A549 treated with AZD9567 at 1 μM for 4 hours (cell line): ENCODE data around the gene HOXB4. TPM values are rescaled to one million over a fixed set of nuclear protein-coding genes. Genes with fewer than 3 reads are reported as not detected.

ENCODE experiments used
- total RNA-seq: library from RNA; stranded (reverse); fragments of 200-300 nt; extraction: Qiagen RNA extraction; gene quantifications from 5 replicates; pipeline ENCODE4 v1.2.3, GENCODE V29; 2022; ENCODE audit not compliant: insufficient read depth

The HOXB4 gene
- 0.09 to 0.13 TPM (median 0.12 TPM) in 4 of 5 replicates, not detected in the other for total RNA-seq

DNA sequence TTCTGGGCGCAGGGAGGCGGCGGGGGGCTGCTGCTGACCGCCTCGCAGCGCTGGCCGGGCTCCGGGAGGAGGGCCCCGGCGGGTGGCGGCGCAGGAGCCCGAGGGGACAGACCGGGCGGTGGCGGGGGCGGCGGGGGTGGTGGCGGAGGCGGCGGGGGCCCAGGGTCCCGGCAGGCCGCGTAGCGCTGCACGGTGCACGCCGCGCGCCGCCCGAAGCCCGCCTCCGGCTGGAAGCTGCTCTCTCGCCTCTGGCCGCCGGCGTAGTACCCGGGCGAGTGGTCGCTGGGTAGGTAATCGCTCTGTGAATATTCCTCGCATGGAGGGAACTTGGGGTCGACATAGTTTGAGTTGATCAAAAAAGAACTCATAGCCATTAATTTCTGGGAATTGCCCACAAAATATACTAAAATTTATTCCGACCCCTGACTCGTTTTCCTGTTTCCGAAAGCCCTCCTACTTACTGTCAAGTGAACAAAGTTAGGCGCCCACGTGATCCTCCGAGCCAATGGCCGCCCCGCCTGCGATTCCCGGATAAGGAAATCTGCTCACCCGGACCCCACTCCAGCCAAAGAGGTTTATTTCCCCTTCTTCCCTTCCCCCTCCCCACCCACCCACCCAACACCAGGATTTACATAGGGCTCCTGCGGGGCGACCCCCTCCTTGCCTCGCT is at the start of gene HOXB4:
HOXB4 (minus strand) TSS at position 405 of the 670 bp plus-strand sequence; CDS start at position 374, 31 bp downstream.

GRCh38 chr17:48626245-48627117 is 48.3 kb upstream of the HOXB4 start, which contains the start of gene HOXB9:
Gene HOXB9 (minus strand): TSS chr17:48626358. CDS start chr17:48626269, 89 bp downstream.

DNA sequence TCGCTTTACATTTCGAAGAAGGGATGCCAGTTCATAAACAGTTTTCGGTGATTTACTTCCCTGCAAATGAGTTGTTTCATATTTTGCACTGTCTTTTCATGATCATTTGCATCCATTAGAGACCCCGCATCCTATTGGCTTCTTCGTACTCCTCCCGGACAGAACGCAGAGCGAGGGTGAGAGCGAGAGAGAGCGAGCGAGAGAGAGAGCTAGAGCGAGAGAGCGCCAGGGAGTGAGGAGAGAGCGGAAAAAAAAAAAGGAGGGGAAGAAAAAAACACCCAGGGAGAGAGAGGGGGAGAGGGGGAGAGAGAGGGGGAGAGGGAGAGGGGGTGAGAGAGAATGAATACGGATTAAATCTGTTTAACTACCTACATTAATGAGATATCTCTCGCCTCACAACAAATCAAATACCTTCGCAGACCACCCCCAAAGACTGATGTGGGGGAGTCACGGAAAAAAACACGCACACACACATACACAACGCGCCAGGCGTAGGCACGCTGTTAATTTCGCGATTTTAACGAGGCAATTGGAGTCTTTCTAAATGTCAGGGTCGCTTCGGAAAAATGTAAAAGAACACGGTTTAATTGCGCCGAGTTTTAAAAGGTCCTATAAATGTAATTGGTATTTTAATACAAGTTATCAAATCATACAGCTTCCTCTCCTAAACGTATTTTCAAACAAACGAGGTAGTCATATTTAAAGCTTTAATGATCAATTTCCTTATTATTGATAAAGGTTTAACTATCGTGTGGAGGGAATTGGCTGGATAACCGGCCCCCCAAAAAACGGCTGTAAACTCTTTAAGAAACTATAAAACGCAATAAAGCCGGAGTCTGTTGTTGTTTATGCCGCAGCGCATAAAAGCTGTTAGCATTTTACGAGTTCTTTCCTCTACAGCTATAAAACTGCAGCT is 37.2 kb upstream of the HOXB4 start, which contains the start of gene HOXB8:
HOXB8 (minus strand) TSS at position 246 of the 916 bp plus-strand sequence. CDS start 588 bp downstream, outside the sequence.

DNA sequence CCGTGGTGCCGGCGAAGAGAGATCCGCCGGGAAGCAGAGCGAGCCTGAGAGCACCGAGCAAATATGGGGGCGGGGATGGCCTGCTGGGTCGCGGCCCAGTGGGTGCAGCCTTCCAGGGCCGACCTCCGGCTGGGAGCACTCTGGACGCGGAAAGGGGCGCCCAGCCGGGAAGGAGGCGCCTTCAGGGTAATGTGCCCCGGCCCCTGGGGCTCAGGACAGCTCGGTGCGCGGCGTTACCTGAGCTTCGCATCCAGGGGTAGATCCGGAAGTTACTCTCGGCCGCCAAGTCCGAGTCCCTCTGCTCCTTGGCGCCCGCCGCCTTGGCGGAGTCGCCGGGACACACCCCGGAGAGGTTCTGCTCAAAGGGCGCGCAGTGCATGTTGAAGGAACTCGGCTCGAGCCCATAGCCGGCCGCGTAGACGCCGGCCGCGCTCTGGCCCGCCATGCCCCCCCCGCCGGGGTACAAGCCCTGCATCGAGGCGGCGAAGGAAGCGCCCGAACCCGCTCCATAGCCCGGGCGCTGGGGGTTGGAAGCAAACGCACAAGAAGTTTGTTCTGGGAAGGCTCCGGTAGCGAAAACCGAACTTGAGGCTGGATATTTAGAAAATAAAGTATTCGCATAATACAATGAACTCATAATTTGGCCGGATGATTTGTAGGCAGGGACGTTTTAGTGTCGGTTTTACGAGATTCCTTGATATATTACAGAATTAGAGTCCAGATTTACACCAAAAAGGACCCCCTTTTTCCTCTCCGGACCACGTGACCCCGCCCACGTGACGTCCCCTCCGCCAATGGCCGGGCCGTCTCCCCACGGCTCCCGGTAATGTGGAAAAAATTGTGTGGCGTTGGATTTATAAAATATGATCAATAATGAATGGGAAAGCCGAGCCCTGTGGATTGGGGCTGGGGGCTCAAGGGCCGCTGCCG is 32.4 kb upstream of the HOXB4 start, which contains the start of gene HOXB7:
HOXB7 (minus strand) TSS at position 736 of the 930 bp plus-strand sequence; CDS start at position 637, 99 bp downstream.

GRCh38 chr17:48604770-48605329 is 26.7 kb upstream of the HOXB4 start, which contains the start of gene HOXB6:
Gene HOXB6 (minus strand): TSS chr17:48604986. CDS start chr17:48598150, 6,836 bp downstream.

DNA sequence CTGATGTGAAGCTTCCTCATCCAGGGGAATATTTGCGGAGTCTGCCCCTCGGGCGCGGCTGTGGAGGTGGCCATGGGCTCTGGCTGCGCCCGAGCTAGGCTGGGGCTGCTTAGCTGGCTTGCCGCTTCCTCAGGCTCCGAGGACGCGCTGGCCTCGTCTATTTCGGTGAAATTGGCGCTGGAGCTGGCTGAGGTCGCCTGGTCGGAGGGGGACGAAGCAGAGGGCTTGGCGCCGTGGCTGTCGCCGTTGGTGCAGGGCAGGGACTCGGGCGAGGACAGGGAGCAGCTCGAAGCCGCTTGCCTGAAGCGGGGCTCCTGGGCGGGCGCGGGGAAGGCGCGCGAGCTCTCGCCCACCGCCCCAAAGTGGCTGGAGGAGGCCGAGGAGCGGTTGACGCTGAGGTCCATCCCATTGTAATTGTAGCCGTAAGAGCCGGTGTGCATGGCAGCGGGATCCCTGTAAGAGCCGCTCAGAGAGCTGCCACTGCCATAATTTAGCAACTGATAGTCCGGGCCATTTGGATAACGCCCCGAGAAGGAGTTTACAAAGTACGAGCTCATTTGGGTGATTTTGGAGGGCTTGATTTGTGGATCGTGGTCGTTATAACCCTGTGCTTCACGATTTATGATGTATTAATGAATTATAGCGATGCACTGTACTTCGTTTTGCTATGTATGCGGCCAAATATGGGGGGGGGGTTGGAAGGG is 15.1 kb upstream of the HOXB4 start, which contains the start of gene HOXB5:
HOXB5 (minus strand) TSS at position 654 of the 704 bp plus-strand sequence; CDS start at position 557, 97 bp downstream.

GRCh38 chr17:48589831-48590606 is 11.9 kb upstream of the HOXB4 start, which contains the start of gene HOXB3:
Gene HOXB3 (minus strand): TSS chr17:48590241. CDS start chr17:48552474, 37,767 bp downstream.

GRCh38 chr17:48545022-48545375 is 33.2 kb downstream of the HOXB4 start, which contains the start of gene HOXB2:
Gene HOXB2 (minus strand): TSS chr17:48545109. CDS start chr17:48544911, 198 bp downstream.

DNA sequence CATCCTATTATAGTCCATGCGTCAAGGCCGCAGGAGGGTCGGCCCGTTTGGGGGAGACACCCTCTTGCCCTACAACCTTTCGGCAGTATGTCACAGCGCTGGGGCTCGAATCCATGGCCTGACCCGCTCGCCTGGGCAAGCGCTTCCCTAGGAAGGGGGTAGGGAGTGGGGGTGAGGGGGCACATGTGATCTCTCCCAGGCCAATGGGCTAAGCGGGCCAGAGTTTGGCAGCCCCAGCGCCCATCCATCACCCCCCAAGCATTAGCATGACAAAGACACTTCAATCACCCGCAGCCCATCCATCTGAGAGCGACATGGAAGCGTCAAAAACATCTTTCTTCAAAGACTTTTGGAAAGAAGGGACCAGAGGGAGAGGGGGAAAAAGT is 47.3 kb downstream of the HOXB4 start, which contains the start of gene HOXB1:
HOXB1 (minus strand) TSS at position 125 of the 386 bp plus-strand sequence; CDS start at position 18, 107 bp downstream.

Other genes with a start within 250 kb of the HOXB4 start
- gene SKAP1, start 148.1 kb downstream of the HOXB4 start, total RNA-seq, result 0.17 TPM in 1 of 5 replicates, not detected in the others
- gene HOXB1, start 47.3 kb downstream of the HOXB4 start, total RNA-seq, result not detected in 5 replicates
- 0.40 to 2.4 TPM (median 0.45 TPM) in 5 replicates for gene HOXB2, start 33.2 kb downstream of the HOXB4 start, total RNA-seq
- 3.1 to 5.1 TPM (median 5.1 TPM) in 5 replicates for gene HOXB3, start 11.9 kb upstream of the HOXB4 start, total RNA-seq
- 2.0 to 2.5 TPM (median 2.4 TPM) in 4 of 5 replicates, not detected in the other for gene HOXB5, start 15.4 kb upstream of the HOXB4 start, total RNA-seq
- gene HOXB6, start 26.6 kb upstream of the HOXB4 start, total RNA-seq, result 1.7 to 7.0 TPM (median 5.0 TPM) in 5 replicates
- 28.7 to 29.9 TPM (median 29.0 TPM) in 5 replicates for gene HOXB7, start 32.7 kb upstream of the HOXB4 start, total RNA-seq
- 4.1 to 5.5 TPM (median 5.0 TPM) in 5 replicates for gene HOXB8, start 36.9 kb upstream of the HOXB4 start, total RNA-seq
- gene HOXB9, start 48.0 kb upstream of the HOXB4 start, total RNA-seq, result 6.8 to 10.4 TPM (median 7.2 TPM) in 5 replicates
- not detected in 5 replicates for gene PRAC1, start 144.2 kb upstream of the HOXB4 start, total RNA-seq
- gene PRAC2, start 144.8 kb upstream of the HOXB4 start, total RNA-seq, result not detected in 5 replicates
- gene HOXB13, start 150.4 kb upstream of the HOXB4 start, total RNA-seq, result 1.4 to 1.8 TPM (median 1.6 TPM) in 5 replicates
- gene TTLL6, start 238.9 kb upstream of the HOXB4 start, total RNA-seq, result 0.45 to 0.91 TPM (median 0.61 TPM) in 4 of 5 replicates, not detected in the other